ENCODE results near the gene PAX9.

The PAX9 gene

DNA sequence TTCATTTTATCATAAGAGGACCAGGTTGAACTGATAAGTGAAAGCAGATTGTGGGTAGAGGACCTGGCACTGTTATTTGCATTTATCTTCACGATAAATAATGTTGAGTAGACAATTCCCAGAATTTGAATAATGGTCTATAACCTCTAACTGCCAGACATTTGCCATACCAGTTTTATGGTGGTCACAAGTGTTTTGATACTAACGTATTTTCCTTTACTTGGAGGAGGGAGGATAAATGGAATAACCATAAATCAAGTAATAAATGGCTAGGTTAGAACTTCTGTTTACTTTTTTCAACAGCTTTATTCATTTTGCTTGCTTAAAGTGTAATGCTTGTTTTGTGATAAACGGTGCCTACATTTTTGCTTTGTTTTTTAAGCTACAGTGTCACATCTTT is 9.5 kb downstream of the PAX9 start:
- Histone ChIP-seq H3K4me3 (ENCODE audit: low read depth in 1 of 2, low read length in 1 of 2) (no peak overlapping the region), H3K36me3 (no peaks in the 10 kb centered on the region), H3K4me1 (ENCODE audit: control insufficient read depth in 1 of 2, insufficient read depth in 1 of 2, low read depth in 1 of 2, low read length in 1 of 2) (no peaks in the 10 kb centered on the region), H3K9me3 (no peaks in the 10 kb centered on the region), H3K27ac (no peak overlapping the region), H3K27me3 (peaks cover 88% of the 10 kb centered on the region)
- TF ChIP-seq, protein P1, sequence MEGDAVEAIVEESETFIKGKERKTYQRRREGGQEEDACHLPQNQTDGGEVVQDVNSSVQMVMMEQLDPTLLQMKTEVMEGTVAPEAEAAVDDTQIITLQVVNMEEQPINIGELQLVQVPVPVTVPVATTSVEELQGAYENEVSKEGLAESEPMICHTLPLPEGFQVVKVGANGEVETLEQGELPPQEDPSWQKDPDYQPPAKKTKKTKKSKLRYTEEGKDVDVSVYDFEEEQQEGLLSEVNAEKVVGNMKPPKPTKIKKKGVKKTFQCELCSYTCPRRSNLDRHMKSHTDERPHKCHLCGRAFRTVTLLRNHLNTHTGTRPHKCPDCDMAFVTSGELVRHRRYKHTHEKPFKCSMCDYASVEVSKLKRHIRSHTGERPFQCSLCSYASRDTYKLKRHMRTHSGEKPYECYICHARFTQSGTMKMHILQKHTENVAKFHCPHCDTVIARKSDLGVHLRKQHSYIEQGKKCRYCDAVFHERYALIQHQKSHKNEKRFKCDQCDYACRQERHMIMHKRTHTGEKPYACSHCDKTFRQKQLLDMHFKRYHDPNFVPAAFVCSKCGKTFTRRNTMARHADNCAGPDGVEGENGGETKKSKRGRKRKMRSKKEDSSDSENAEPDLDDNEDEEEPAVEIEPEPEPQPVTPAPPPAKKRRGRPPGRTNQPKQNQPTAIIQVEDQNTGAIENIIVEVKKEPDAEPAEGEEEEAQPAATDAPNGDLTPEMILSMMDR (IDR thresholded peaks at IDR 0.05) = no peak

DNA sequence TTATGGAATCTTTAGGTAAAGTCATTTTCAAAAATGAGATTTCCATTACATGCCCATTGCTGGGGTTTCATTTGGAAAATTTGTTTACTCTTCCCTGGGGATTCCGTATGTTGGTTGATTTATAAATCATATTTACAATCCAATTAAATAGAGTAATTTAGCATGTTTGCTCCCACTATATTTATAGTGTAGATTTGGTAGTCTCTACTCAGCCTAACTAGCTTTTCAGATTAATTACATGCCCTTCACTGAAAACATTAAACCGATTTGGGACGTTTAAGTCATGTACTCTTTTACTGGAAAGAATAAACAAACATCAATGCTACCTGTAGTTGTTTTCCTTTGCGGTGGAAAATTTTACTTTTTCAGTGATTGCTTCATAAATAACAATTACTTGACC is 10.4 kb downstream of the PAX9 start:
- Histone ChIP-seq H3K27ac (no peak overlapping the region), H3K4me1 (ENCODE audit: control insufficient read depth in 1 of 2, insufficient read depth in 1 of 2, low read depth in 1 of 2, low read length in 1 of 2) (no peaks in the 10 kb centered on the region), H3K36me3 (no peaks in the 10 kb centered on the region), H3K9me3 (no peaks in the 10 kb centered on the region), H3K4me3 (ENCODE audit: low read depth in 1 of 2, low read length in 1 of 2) (no peak overlapping the region), H3K27me3 (peaks cover 88% of the 10 kb centered on the region)
- TF ChIP-seq, protein P1 (IDR thresholded peaks at IDR 0.05) = no peak

DNA sequence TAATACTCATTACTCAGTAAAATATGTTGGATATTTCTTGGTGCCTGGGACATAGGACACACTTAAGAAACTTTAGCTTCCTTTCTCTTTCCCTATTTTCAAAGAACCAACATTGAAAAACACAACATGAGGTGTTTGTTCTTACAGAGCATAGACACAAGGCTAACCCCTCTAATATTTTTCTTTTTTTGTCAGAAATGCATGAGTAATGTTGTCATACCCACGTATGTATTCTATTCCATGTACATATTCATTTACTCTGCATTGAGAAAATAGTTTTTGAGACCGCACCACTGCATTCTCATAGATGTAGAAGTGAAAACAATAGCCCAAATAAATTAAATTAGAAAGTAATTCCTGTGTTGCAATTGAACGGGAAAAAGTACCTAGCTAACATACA is 13.0 kb downstream of the PAX9 start:
- TF ChIP-seq, protein P1 (IDR thresholded peaks at IDR 0.05) = no peak
- Histone ChIP-seq H3K4me3 (ENCODE audit: low read depth in 1 of 2, low read length in 1 of 2) (no peak overlapping the region), H3K9me3 (no peaks in the 10 kb centered on the region), H3K27me3 (peaks cover 79% of the 10 kb centered on the region), H3K27ac (no peak overlapping the region), H3K36me3 (no peaks in the 10 kb centered on the region), H3K4me1 (ENCODE audit: control insufficient read depth in 1 of 2, insufficient read depth in 1 of 2, low read depth in 1 of 2, low read length in 1 of 2) (no peaks in the 10 kb centered on the region)

DNA sequence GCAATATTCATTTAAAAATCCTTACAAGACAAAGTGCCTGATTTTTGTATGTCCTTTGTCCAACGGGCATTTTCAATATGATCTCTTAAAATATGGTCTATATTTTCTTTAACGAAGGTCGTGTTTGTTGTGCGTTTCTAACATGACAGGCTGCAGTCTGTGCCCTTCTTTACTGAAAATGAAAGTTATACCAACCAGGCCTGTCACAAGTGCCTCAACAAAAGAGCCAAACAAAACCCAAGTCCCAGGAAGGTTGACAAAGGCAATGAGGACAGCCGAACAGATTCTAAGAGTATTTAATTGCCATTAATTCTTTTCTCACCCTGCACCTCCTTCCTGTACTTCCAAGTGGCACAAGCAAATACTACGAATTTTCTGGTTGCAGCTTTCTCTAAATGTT is 13.9 kb downstream of the PAX9 start:
- TF ChIP-seq, protein P1 (IDR thresholded peaks at IDR 0.05) = no peak
- Histone ChIP-seq H3K27me3 (peaks cover 70% of the 10 kb centered on the region), H3K36me3 (no peaks in the 10 kb centered on the region)

DNA sequence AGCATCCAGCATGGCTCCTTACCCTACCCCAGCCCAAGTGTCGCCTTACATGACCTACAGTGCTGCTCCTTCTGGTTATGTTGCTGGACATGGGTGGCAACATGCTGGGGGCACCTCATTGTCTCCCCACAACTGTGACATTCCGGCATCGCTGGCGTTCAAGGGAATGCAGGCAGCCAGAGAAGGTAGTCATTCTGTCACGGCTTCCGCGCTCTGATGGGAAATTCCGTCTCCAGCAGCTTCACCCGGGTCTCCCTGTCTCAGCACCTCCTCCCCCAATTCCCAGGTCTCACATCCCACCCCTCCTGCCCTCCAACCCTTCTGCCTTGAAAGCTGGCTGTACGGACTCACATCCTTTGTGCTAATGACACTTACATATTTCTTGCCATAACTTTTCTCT is 14.6 kb downstream of the PAX9 start:
- Histone ChIP-seq H3K4me1 (ENCODE audit: control insufficient read depth in 1 of 2, insufficient read depth in 1 of 2, low read depth in 1 of 2, low read length in 1 of 2) (no peaks in the 10 kb centered on the region), H3K9me3 (no peaks in the 10 kb centered on the region), H3K27me3 (peaks cover 64% of the 10 kb centered on the region), H3K27ac (no peak overlapping the region), H3K36me3 (no peaks in the 10 kb centered on the region), H3K4me3 (ENCODE audit: low read depth in 1 of 2, low read length in 1 of 2) (no peak overlapping the region)
- TF ChIP-seq, protein P1 (IDR thresholded peaks at IDR 0.05) = no peak

More for the DNA sequence above, 13.9 kb downstream of the PAX9 start:
- no peaks in the 10 kb centered on the region for H3K9me3 ChIP-seq
- H3K4me1 ChIP-seq (ENCODE audit: control insufficient read depth in 1 of 2, insufficient read depth in 1 of 2, low read depth in 1 of 2, low read length in 1 of 2) = no peaks in the 10 kb centered on the region
- H3K27ac ChIP-seq = no peak overlapping the region
- H3K4me3 ChIP-seq (ENCODE audit: low read depth in 1 of 2, low read length in 1 of 2) = no peak overlapping the region

DNA sequence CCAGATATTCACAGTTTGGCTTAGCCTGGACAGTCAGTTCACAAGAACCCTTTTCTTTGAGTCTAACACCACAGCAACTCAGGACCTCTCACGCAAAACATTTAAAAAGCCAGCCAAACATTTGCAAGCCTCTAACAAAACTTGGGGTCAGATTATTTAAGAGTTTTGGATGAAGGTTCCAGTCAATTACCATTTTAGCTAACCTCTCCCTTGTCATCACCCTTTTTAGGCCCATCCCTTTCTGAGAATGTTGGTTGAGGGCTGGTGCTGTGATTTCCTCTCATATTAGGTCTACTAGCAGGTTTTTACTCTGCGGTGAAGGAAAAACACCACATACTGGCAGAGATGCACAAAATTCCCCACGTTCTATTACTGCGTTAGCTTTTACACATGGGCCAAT is 20.7 kb downstream of the PAX9 start:
- TF ChIP-seq, protein P1 (IDR thresholded peaks at IDR 0.05) = no peak
- Histone ChIP-seq H3K4me3 (ENCODE audit: low read depth in 1 of 2, low read length in 1 of 2) (no peak overlapping the region), H3K27ac (no peak overlapping the region), H3K36me3 (no peaks in the 10 kb centered on the region), H3K9me3 (no peaks in the 10 kb centered on the region), H3K27me3 (peaks cover 30% of the 10 kb centered on the region), H3K4me1 (ENCODE audit: control insufficient read depth in 1 of 2, insufficient read depth in 1 of 2, low read depth in 1 of 2, low read length in 1 of 2) (no peaks in the 10 kb centered on the region)

Measured in neutrophil (primary cell).